Measurements from ENCODE around the gene PHAF1. TPM values are rescaled to one million over a fixed set of nuclear protein-coding genes. Genes with fewer than 3 reads are reported as not detected.

Gene PHAF1
- polyA plus RNA-seq, 3 donors, result 20.7 to 29.5 (median 28.7) TPM

GRCh38 chr16:67192781-67193361 is 83.1 kb downstream of the PHAF1 start:
- DNase-seq, result no peak

GRCh38 chr16:67193536-67193935 is 83.8 kb downstream of the PHAF1 start:
- no peak for DNase-seq

GRCh38 chr16:67194260-67194659 is 84.5 kb downstream of the PHAF1 start:
- no peak for DNase-seq

- DNase-seq, result no peak
These were observed 85.9 kb downstream of the PHAF1 start for GRCh38 chr16:67195676-67196075.

GRCh38 chr16:67196881-67197280 is 87.1 kb downstream of the PHAF1 start:
- no peak for DNase-seq

GRCh38 chr16:67197704-67198103 is 88.0 kb downstream of the PHAF1 start:
- DNase-seq, result no peak

Other genes starting within 250 kb of the PHAF1 start
- gene PDP2, start 229.4 kb upstream of the PHAF1 start, polyA plus RNA-seq (ENCODE audit: insufficient read length in 3 of 3), result 10 to 100 TPM; 12.2 to 16.1 (median 14.3) TPM
- 100 to 1,000 TPM; 267 to 319 (median 317) TPM for gene CDH16, start 191.1 kb upstream of the PHAF1 start, polyA plus RNA-seq (ENCODE audit: insufficient read length in 3 of 3)
- 1 to 10 TPM; 2.4 to 3.3 (median 2.8) TPM for gene RRAD, start 184.4 kb upstream of the PHAF1 start, polyA plus RNA-seq (ENCODE audit: insufficient read length in 3 of 3)
- 100 to 1,000 TPM in 1 of 3 donors, 10 to 100 TPM in 2; 95.1 to 102 (median 99.3) TPM for gene CIAO2B, start 175.5 kb upstream of the PHAF1 start, polyA plus RNA-seq (ENCODE audit: insufficient read length in 3 of 3)
- gene CES2, start 174.4 kb upstream of the PHAF1 start, polyA plus RNA-seq (ENCODE audit: insufficient read length in 3 of 3), result 10 to 100 TPM; 42.7 to 50.2 (median 45.3) TPM
- gene CES3, start 148.7 kb upstream of the PHAF1 start, polyA plus RNA-seq (ENCODE audit: insufficient read length in 3 of 3), result 1 to 10 TPM; 2.4 to 4.6 (median 4.1) TPM
- gene CES4A, start 121.4 kb upstream of the PHAF1 start, polyA plus RNA-seq (ENCODE audit: insufficient read length in 3 of 3), result 10 to 100 TPM in 2 of 3 donors, 1 to 10 TPM in 1; 7.3 to 13.1 (median 12.2) TPM
- gene CBFB, start 80.8 kb upstream of the PHAF1 start, polyA plus RNA-seq (ENCODE audit: insufficient read length in 3 of 3), result 10 to 100 TPM; 65.4 to 70.1 (median 67.9) TPM
- gene B3GNT9, start 41.1 kb downstream of the PHAF1 start, polyA plus RNA-seq (ENCODE audit: insufficient read length in 3 of 3), result 10 to 100 TPM in 1 of 3 donors, 1 to 10 TPM in 2; 8.1 to 11.9 (median 8.2) TPM
- 1 to 10 TPM; 6.4 to 6.9 (median 6.6) TPM for gene TRADD, start 50.0 kb downstream of the PHAF1 start, polyA plus RNA-seq (ENCODE audit: insufficient read length in 3 of 3)
- 1 to 10 TPM; 1.4 to 2.9 (median 2.2) TPM for gene FBXL8, start 50.0 kb downstream of the PHAF1 start, polyA plus RNA-seq (ENCODE audit: insufficient read length in 3 of 3)
- 1 to 10 TPM; 1.2 to 3.1 (median 2.9) TPM for gene HSF4, start 54.8 kb downstream of the PHAF1 start, polyA plus RNA-seq (ENCODE audit: insufficient read length in 3 of 3)
- 1 to 10 TPM; 4.1 to 9.5 (median 7.6) TPM for gene NOL3, start 60.6 kb downstream of the PHAF1 start, polyA plus RNA-seq (ENCODE audit: insufficient read length in 3 of 3)
- 10 to 100 TPM; 34.7 to 53.0 (median 50.1) TPM for gene MATCAP1, start 74.0 kb downstream of the PHAF1 start, polyA plus RNA-seq (ENCODE audit: insufficient read length in 3 of 3)
- gene EXOC3L1, start 80.2 kb downstream of the PHAF1 start, polyA plus RNA-seq (ENCODE audit: insufficient read length in 3 of 3), result 1 to 10 TPM; 6.5 to 7.2 (median 6.7) TPM
- gene E2F4, start 82.2 kb downstream of the PHAF1 start, polyA plus RNA-seq (ENCODE audit: insufficient read length in 3 of 3), result 10 to 100 TPM; 65.5 to 72.7 (median 65.9) TPM
- 1 to 10 TPM; 6.7 to 7.0 (median 6.9) TPM for gene ELMO3, start 89.2 kb downstream of the PHAF1 start, polyA plus RNA-seq (ENCODE audit: insufficient read length in 3 of 3)
- gene TMEM208, start 117.2 kb downstream of the PHAF1 start, polyA plus RNA-seq (ENCODE audit: insufficient read length in 3 of 3), result 10 to 100 TPM; 40.1 to 49.4 (median 45.5) TPM
- 10 to 100 TPM; 45.1 to 48.9 (median 47.5) TPM for gene FHOD1, start 137.5 kb downstream of the PHAF1 start, polyA plus RNA-seq (ENCODE audit: insufficient read length in 3 of 3)
- 1 to 10 TPM; 2.7 to 6.3 (median 5.6) TPM for gene SLC9A5, start 139.0 kb downstream of the PHAF1 start, polyA plus RNA-seq (ENCODE audit: insufficient read length in 3 of 3)
- gene PLEKHG4, start 169.6 kb downstream of the PHAF1 start, polyA plus RNA-seq (ENCODE audit: insufficient read length in 3 of 3), result 10 to 100 TPM; 12.0 to 17.5 (median 13.8) TPM
- gene KCTD19, start 216.8 kb downstream of the PHAF1 start, polyA plus RNA-seq (ENCODE audit: insufficient read length in 3 of 3), result 1 to 10 TPM; 1.1 to 3.1 (median 2.9) TPM
- gene LRRC36, start 216.9 kb downstream of the PHAF1 start, polyA plus RNA-seq (ENCODE audit: insufficient read length in 3 of 3), result 1 to 10 TPM; 2.9 to 9.9 (median 8.1) TPM